Psoas muscle (tissue), 7 donors: Measurements from ENCODE around the gene CCR5AS.

ENCODE experiments used
- ATAC-seq, 4 donors: fragments of 200-7000 bp; cut with Tn5 transposase; one replicate each; pipeline ENCODE4 v1.9.1; 2020; ENCODE audit warnings: moderate library complexity in 3 of 4, mild to moderate bottlenecking in 2 of 4
- DNase-seq, 2 donors: peaks; one replicate each; pipeline ENCODE4 v3.0.0-alpha.2; 2020
- H3K27ac ChIP-seq: fragments of 200-600 bp; one replicate; pipeline ENCODE4 v1.8.0; 2022
- H3K27me3 ChIP-seq, 3 donors: fragments of 200-600 bp in 1 of 3; one replicate each; pipeline versions ENCODE4 v1.6.1 to v1.8.0; 2013 to 2022; ENCODE audit warnings: low read length in 2 of 3, mild to moderate bottlenecking in 2 of 3, moderate library complexity in 1 of 3; ENCODE audit not compliant: insufficient read depth in 3 of 3
- H3K36me3 ChIP-seq, 2 donors: fragments of 200-600 bp in 1 of 2; one replicate each; pipeline versions ENCODE4 v1.6.1 to v1.8.0; 2013 to 2022; ENCODE audit warnings: low read depth in 1 of 2, mild to moderate bottlenecking in 1 of 2, moderate library complexity in 1 of 2; ENCODE audit not compliant: insufficient read depth in 1 of 2
- H3K4me1 ChIP-seq: fragments of 200-600 bp; one replicate; pipeline ENCODE4 v1.8.0; 2022
- H3K4me3 ChIP-seq: fragments of 200-600 bp; one replicate; pipeline ENCODE4 v1.8.0; 2022; ENCODE audit warnings: mild to moderate bottlenecking
- H3K9me3 ChIP-seq: fragments of 200-600 bp; one replicate; pipeline ENCODE4 v1.8.0; 2022
- CTCF ChIP-seq: fragments of 200-600 bp; IDR thresholded peaks from one replicate; pipeline ENCODE4 v1.8.0; 2022; ENCODE audit warnings: antibody characterized with exemption
- WGBS, 3 donors: extraction: QIAGEN DNeasy Blood & Tissue Kit; methylation state at CpG; one replicate each; pipeline versions ENCODE4 v1.1.6 to v1.1.7; 2013; 5-methylcytosine and 5-hydroxymethylcytosine counted together
- intact Hi-C, 2 donors: fragments of 100-400 bp; cut with DNase I; formaldehyde crosslinking; loops; one replicate each; pipeline versions ENCODE4 v1.11.0 to v1.14.2; 2022
- donor health status: healthy with polysubstance abuse.
- donor health status: DM: no; HTN: no; CAD: no; lungs with moderate emphysema.
- donor health status: Bipolar disorder and iron deficiency.
- donor health status: healthy.
- donor health status: DM: yes; HTN: yes; CAD: no.
- donor health status: DM: no; HTN: no; CAD: no.
- donor health status: DM: yes; HTN: yes; CAD: no.

CCR5AS gene

GRCh38 chr3:46386205-46386604, 20.7 kb downstream of the CCR5AS start:
- ATAC-seq (peak in 1 of 4 donors; percentile 51), DNase-seq (no peak)
- H3K4me3 ChIP-seq = no peak overlapping the region
- H3K36me3 ChIP-seq = no peaks in the 10 kb centered on the region
- no peaks in the 10 kb centered on the region for H3K9me3 ChIP-seq
- no peak overlapping the region for H3K27ac ChIP-seq
- no peaks in the 10 kb centered on the region for H3K27me3 ChIP-seq
- H3K4me1 ChIP-seq = peaks cover 5% of the 10 kb centered on the region
- TF ChIP-seq CTCF = no peak
- WGBS, 3 donors = 42 to 59% (median 52%) methylated on average over 4 of the region's 4 CpGs
- intact Hi-C loops = no loop called here

GRCh38 chr3:46383951-46384330, 22.9 kb downstream of the CCR5AS start:
- H3K4me3 ChIP-seq = no peak overlapping the region
- TF ChIP-seq CTCF = no peak
- WGBS, 3 donors = 79 to 82% (median 81%) methylated on average over 5 of the region's 5 CpGs
- peaks cover 20% of the 10 kb centered on the region for H3K4me1 ChIP-seq
- H3K27me3 ChIP-seq = no peaks in the 10 kb centered on the region
- no peak for ATAC-seq
- intact Hi-C loops = no loop called here
- no peaks in the 10 kb centered on the region for H3K9me3 ChIP-seq
- no peak for DNase-seq
- H3K36me3 ChIP-seq = no peaks in the 10 kb centered on the region
- H3K27ac ChIP-seq = no peak overlapping the region

GRCh38 chr3:46383211-46383950, 23.5 kb downstream of the CCR5AS start:
- H3K27me3 ChIP-seq = no peaks in the 10 kb centered on the region
- peaks cover 20% of the 10 kb centered on the region for H3K4me1 ChIP-seq
- no peak overlapping the region for H3K27ac ChIP-seq
- DNase-seq (no peak), ATAC-seq (no peak)
- intact Hi-C loops = no loop called here
- no peaks in the 10 kb centered on the region for H3K9me3 ChIP-seq
- TF ChIP-seq CTCF = no peak
- H3K36me3 ChIP-seq = no peaks in the 10 kb centered on the region
- no peak overlapping the region for H3K4me3 ChIP-seq
- 53 to 70% (median 59%) methylated on average over 6 of the region's 6 CpGs for WGBS, 3 donors

- DNase-seq (no peak), ATAC-seq (no peak)
- intact Hi-C loops = no loop called here
- Histone ChIP-seq H3K9me3 (no peaks in the 10 kb centered on the region), H3K27ac (no peak overlapping the region), H3K4me1 (peaks cover 20% of the 10 kb centered on the region), H3K27me3 (no peaks in the 10 kb centered on the region), H3K36me3 (no peaks in the 10 kb centered on the region), H3K4me3 (no peak overlapping the region)
- no peak for TF ChIP-seq CTCF
- 45 to 66% (median 45%) methylated on average over 3 of the region's 3 CpGs for WGBS, 3 donors
Measured at GRCh38 chr3:46381625-46382024, 25.2 kb downstream of the CCR5AS start.
